VCaP (cell line): ENCODE data around the gene SNRNP48.

Source experiments
- H3K27ac ChIP-seq: fragments of 450-650 bp; 2 replicates; pipeline ENCODE4 v1.5.1; 2017
- TF ChIP-seq, protein P1 (sequence below): fragments of 450-650 bp; conservative IDR thresholded peaks from 2 replicates; pipeline ENCODE4 v1.5.1; 2017; ENCODE audit warnings: mild to moderate bottlenecking, moderate library complexity

The SNRNP48 gene

DNA sequence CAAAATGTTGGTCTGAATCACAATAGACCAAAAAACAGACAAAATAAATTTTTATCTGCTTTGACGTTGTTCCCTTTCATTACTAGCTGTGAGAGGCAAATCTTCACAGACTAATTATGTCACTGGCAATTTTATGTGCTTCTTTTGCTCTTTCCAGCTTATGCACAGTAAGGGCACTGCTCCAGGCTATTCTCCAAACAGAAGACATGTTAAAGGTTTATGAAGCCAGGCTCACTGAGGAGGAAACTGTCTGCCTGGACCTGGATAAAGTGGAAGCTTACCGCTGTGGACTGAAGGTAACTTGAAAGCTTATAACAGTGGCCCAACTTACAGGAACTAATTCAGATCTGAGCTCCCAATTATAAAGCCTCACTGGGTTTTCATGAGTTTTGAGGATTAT is 15.5 kb upstream of the SNRNP48 start:
- TF ChIP-seq, protein P1, sequence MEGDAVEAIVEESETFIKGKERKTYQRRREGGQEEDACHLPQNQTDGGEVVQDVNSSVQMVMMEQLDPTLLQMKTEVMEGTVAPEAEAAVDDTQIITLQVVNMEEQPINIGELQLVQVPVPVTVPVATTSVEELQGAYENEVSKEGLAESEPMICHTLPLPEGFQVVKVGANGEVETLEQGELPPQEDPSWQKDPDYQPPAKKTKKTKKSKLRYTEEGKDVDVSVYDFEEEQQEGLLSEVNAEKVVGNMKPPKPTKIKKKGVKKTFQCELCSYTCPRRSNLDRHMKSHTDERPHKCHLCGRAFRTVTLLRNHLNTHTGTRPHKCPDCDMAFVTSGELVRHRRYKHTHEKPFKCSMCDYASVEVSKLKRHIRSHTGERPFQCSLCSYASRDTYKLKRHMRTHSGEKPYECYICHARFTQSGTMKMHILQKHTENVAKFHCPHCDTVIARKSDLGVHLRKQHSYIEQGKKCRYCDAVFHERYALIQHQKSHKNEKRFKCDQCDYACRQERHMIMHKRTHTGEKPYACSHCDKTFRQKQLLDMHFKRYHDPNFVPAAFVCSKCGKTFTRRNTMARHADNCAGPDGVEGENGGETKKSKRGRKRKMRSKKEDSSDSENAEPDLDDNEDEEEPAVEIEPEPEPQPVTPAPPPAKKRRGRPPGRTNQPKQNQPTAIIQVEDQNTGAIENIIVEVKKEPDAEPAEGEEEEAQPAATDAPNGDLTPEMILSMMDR: no peak
- no peak overlapping the region for H3K27ac ChIP-seq

DNA sequence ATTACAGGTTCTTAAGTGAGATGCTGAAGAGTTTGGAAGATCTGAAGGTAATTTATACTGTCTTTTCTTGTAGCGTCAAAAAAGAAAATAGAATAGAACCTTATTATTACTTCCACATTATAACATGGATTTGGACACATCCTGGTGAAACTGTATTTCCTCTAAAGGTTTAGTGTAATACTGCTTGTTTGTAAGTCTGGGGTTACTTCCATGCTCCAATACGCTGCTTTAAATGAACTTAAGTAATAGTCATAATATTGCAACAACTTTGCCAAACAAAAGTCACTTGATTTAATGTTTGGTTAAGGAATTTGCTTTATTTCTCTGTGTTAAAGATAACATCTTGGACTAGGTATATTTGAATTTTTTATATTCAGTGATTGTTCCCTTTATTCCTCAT is 11.5 kb upstream of the SNRNP48 start:
- H3K27ac ChIP-seq: no peak overlapping the region
- TF ChIP-seq, protein P1: no peak

DNA sequence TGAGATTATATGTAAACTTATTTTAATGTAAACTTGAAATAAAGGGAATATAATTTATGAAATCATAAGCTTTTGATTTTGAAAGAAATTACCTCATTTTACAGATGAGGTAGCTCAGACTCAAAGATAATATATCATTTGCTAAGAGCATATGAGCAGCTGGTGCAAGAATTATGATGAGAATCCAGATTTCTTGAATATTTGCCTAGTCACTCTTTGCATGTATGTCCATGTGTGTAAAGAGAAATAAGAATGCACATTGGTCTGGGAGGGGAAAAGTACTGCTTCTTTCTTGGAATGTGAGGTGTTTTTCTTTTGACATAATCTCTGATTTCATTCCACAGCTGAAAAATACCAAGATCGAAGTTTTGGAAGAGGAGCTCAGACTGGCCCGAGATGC is 11.1 kb upstream of the SNRNP48 start:
- TF ChIP-seq, protein P1: no peak
- H3K27ac ChIP-seq: no peak overlapping the region

DNA sequence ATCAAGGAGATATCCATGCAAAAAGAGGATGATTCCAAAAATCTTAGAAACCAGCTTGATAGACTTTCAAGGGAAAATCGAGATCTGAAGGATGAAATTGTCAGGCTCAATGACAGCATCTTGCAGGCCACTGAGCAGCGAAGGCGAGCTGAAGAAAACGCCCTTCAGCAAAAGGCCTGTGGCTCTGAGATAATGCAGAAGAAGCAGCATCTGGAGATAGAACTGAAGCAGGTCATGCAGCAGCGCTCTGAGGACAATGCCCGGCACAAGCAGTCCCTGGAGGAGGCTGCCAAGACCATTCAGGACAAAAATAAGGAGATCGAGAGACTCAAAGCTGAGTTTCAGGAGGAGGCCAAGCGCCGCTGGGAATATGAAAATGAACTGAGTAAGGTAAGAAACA is 10.1 kb upstream of the SNRNP48 start:
- H3K27ac ChIP-seq: no peak overlapping the region
- TF ChIP-seq, protein P1: no peak

DNA sequence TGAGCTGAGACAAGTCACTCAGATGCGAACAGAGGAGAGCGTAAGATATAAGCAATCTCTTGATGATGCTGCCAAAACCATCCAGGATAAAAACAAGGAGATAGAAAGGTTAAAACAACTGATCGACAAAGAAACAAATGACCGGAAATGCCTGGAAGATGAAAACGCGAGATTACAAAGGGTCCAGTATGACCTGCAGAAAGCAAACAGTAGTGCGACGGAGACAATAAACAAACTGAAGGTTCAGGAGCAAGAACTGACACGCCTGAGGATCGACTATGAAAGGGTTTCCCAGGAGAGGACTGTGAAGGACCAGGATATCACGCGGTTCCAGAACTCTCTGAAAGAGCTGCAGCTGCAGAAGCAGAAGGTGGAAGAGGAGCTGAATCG is 9.5 kb upstream of the SNRNP48 start:
- TF ChIP-seq, protein P1: no peak
- H3K27ac ChIP-seq: no peak overlapping the region

DNA sequence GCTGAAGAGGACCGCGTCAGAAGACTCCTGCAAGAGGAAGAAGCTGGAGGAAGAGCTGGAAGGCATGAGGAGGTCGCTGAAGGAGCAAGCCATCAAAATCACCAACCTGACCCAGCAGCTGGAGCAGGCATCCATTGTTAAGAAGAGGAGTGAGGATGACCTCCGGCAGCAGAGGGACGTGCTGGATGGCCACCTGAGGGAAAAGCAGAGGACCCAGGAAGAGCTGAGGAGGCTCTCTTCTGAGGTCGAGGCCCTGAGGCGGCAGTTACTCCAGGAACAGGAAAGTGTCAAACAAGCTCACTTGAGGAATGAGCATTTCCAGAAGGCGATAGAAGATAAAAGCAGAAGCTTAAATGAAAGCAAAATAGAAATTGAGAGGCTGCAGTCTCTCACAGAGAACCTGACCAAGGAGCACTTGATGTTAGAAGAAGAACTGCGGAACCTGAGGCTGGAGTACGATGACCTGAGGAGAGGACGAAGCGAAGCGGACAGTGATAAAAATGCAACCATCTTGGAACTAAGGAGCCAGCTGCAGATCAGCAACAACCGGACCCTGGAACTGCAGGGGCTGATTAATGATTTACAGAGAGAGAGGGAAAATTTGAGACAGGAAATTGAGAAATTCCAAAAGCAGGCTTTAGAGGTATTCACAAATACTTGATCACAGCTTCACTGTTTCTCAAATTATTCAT is 8.9 kb upstream of the SNRNP48 start:
- TF ChIP-seq, protein P1: no peak
- no peak overlapping the region for H3K27ac ChIP-seq

DNA sequence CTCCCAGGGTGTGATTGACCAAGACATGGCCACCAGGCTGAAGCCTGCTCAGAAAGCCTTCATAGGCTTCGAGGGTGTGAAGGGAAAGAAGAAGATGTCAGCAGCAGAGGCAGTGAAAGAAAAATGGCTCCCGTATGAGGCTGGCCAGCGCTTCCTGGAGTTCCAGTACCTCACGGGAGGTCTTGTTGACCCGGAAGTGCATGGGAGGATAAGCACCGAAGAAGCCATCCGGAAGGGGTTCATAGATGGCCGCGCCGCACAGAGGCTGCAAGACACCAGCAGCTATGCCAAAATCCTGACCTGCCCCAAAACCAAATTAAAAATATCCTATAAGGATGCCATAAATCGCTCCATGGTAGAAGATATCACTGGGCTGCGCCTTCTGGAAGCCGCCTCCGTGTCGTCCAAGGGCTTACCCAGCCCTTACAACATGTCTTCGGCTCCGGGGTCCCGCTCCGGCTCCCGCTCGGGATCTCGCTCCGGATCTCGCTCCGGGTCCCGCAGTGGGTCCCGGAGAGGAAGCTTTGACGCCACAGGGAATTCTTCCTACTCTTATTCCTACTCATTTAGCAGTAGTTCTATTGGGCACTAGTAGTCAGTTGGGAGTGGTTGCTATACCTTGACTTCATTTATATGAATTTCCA is 4.6 kb upstream of the SNRNP48 start:
- TF ChIP-seq, protein P1: no peak
- no peak overlapping the region for H3K27ac ChIP-seq
